Activated effector memory CD4-positive, alpha-beta T cell treated with Interleukin-2 at 50 U/mL for 16 hours (primary cell): ENCODE measurements around the gene GAB2.
"Not testable (repeated sequence)": the region's sequence is repeated elsewhere in the genome, so short reads cannot be mapped to it uniquely, and the experiment has no call there.

Experiments used
- DNase-seq: peaks from one replicate; pipeline ENCODE4 v3.0.0-alpha.2; 2020

The GAB2 gene

DNA sequence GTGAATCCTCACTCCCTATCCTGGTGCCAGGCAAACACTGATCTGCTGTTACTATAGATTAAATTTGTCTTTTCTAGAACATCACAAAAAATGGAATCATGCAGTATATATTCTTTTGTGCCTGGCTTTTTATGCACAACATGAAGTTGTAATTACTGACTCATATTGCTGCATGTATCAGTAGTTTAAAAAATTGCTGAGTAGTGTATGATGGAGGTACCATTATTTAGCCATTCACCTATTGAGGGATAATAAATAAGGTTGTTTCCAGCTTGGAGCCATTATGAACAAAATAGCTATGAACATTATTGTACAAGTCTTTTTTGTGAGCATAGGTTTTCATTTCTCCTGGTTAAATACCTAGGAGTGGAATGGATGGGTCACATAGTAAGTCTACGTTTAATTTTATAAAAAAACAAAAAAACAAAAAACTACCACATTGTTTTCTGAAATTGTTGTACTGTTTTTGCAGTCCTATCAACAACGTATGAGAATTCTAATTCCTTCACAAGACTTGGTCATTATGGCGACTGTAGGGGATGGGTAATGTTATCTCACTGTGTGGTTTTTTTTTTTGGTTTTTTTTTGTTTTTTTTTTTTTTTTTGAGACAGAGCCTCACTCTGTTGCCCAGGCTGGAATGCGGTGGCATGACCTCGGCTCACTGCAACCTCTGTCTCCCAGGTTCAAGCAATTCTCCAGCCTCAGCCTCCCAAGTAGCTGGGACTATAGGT, 117.3 kb downstream of the GAB2 start:
- DNase-seq: no peak

DNA sequence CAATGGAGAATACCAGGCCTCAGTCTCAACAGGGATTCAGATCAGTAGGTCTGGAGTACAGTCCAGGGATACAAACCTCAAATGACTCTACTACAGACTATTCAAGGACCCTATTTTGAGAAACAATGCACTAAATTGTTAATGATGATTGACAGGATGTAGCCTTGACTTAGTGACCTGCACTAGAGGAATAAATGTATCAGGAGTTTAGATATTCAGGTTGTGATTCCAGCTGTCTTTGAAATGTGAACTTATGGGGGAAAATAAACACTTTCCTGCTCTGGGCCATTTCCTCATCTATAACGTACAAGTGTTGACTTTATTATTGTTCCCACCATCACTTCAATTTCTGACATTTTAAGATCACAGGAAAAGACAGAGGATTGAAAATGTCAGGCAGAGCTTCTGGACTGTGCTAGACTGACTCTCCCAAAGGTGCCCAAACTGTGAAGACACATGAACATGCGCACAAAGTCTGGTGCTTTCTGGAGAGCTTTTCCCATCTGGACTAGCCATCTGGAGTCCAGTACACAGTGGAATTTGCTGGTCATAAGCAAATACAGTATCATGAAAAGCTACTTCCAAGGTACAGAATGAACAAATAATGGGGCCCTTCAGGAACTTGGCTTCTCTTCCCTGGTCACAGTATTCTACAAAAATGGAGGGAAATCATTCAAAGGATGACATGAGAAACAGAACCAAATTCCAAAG, 118.5 kb downstream of the GAB2 start:
- no peak for DNase-seq

DNA sequence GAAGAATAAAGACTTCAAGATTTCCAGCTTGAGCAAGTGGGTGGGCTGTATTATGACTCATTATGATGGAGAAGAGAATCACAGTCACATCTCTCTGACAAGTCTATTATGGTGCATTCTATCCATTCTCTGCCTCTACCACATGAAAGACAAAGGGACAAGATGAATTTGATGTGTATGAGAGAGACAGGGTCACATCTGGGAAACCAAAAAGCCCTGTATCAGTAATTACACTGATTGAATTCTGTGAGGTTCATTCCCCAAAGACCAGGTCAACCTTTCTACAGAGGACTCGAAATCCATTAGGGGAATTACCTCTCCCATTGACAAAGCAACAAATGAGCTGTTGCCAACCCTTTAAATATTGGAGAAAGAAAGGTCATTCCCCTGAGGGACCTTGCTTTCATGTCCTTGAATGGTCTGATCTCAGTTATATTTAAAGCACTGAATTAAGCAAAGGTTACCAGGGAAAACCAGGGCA, 119.3 kb downstream of the GAB2 start:
- no peak for DNase-seq

DNA sequence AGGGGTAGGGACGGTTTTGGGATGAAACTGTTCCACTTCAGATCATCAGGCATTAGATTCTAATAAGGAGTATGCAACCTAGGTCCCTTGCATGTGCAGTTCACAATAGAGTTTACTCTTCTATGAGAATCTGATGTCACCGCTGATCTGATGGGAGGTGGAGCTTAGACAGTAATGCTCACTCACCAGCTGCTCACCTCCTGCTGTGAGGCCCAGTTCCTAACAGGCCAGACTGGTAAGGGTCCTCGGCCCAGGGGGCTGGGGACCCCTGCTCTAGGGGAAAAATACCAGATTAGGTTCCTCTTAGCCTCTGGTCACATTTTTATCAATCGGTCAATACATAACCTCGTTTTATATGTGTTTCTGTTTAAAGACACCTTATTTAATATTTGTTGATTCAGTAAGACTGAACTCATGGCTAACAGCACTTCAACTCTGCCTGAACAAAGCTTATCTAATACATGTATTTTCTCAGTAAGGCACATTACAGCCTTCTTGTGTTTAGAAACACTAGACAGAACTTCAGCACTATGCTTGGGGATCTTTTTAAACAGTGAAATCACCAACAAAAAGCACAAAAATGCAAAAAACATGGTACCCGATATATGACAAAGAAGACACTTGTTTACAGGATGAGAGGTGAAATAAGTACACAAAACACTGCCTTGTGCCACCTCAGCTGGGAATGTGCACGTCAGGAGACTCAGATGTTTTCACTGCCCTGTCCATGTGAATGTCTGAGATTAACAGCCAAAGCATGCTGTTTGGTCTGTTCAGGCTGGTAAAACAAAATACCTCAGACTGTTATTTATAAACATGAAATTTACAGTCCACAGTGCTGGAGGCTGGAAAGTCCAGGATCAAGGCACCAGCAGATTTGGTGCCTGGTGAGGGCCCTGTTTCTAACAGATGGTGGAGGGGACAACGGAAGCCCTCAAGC, 121.4 kb downstream of the GAB2 start:
- no peak for DNase-seq

DNA sequence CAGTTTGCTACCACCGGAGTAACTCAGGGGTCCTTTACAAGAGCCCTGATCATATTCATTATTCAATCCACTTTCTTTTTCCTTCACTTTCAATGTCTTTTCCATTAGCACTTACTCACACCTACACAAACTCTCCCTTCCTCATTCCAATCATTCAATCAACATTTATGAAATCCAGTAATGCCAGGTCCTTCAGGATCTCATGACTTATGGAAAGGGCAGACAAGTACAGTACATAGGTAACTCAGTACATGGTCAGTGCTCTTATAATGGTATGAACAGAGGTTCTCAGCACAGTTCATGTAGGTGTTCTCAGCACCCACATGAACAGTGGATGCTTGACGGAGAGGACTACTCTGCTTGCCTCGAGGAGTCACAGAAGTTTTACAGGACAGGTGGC, 122.3 kb downstream of the GAB2 start:
- DNase-seq: no peak

DNA sequence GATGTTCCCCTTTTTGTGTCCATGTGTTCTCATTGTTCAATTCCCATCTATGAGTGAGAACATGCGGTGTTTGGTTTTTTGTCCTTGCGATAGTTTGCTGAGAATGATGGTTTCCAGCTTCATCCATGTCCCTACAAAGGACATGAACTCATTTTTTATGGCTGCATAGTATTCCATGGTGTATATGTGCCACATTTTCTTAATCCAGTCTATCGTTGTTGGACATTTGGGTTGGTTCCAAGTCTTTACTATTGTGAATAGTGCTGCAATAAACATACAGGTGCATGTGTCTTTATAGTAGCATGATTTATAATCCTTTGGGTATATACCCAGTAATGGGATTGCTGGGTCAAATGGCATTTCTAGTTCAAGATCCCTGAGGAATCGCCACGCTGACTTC, 123.5 kb downstream of the GAB2 start:
- not testable (repeated sequence) for DNase-seq

DNA sequence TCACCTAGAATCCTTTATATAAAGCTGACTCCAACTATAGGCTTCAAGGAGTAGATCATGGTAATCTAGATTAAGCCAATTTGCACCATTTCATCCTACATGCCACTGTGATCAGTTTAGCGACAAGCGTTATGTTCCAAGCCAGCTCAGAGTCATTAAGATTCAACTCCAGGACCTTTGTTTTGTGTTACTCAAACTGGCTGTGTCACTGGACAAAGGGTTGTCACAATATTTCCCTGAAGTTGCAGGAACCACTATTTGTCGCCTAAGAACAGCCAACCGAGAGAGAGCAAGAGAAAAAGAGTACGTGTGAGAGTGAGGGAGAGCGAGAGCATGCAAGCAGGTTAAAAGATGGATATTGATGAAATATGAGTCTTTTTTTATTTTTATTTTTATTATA, 124.1 kb downstream of the GAB2 start:
- no peak for DNase-seq

DNA sequence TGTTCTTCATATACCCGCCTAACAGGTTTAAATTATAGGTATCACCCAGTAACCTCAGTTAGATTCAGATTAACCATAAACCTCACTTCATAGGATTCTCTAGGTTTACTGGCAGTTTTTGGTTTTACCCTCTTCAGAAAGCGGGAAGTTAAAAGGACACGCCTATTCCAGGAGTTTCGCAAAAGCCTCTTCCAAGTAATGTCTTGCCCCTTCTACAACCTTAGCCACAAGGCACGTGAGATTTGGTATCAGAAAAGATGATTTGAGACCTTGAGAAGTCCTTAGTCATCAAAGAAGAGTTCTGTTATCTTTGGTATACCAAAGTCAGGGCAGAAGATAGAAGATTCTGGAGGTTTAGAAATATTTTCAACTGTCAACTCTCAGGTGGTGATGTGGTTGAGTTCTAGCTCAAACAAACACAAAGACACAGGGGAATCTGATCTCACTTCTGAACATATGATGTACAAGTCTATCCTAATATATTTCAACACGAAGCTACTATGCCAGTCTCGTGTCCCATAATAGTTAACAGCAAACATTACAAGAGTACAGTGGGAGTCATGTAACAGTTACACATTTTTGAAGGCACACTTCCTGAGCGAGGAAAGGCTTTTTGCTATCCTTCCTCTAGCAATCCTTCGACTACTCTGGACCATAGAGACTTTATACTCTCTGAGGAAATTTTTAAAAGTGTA, 125.4 kb downstream of the GAB2 start:
- peak; percentile 7 for DNase-seq

DNA sequence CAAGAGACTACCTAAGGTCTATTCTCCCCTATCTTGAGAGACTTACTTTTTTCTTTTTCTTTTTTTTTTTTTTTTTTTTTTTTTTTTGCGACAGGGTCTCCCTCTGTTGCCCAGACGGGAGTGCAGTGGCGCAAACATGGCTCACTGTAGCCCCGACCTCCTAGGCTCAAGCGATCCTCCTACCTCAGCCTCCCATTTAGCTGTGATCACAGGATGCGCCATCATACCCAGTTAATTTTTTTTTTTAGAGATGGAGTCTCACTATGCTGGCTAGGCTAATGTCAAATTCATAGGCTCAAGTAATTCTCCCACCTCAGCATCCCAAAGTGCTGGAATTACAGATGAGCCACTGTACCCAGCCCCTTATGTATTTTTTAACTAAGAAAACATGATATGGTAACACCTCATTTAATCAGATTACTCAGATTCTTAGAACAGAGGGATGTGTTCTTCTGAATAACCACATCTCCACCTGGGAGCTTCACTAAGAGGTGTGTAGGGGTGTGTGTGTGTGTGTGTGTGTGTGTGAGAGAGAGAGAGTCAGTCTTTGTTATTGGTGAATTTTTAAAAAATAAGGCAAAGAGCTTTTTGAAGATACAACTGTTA, 126.0 kb downstream of the GAB2 start:
- DNase-seq: no peak

DNA sequence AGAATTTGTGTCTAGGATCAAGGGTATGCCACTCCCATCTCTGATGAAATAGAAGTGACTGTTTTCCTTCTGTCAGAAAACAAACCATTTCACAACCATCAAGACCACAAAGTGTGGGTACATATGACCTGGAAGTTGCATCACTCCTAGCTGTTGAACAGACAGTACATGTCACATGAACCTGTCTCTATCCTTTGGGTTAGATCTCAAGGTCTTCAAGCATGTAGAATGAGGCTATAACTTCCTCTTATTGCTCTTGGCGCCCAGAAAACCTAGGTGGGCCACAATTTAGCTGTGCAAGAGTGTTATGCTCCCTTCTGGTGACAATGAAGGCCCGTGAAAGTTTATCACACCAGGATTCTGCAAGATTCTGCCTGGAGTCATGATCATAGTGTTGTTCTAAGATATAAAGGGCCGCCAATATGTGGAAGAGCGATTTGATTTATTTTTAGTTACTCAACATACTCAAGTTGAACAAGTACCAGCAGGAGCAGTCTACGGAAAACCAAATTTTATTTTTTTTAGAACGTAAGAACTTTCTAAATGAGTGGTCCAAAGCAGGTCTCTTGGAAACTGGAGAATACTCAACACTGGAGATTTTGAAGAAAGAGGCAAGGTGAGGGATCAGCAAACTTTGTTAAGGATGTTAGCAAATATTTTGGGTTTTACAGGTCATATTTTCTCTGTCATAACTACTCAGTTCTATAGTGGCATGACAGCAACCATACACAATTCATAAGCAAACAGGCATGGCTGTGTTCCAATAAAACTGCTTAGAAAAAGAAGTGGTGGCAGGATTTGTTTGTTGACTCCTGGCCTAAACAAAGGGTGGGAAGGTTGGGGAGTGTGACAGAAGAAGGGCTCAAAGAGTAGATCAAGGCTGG, 127.1 kb downstream of the GAB2 start:
- no peak for DNase-seq

DNA sequence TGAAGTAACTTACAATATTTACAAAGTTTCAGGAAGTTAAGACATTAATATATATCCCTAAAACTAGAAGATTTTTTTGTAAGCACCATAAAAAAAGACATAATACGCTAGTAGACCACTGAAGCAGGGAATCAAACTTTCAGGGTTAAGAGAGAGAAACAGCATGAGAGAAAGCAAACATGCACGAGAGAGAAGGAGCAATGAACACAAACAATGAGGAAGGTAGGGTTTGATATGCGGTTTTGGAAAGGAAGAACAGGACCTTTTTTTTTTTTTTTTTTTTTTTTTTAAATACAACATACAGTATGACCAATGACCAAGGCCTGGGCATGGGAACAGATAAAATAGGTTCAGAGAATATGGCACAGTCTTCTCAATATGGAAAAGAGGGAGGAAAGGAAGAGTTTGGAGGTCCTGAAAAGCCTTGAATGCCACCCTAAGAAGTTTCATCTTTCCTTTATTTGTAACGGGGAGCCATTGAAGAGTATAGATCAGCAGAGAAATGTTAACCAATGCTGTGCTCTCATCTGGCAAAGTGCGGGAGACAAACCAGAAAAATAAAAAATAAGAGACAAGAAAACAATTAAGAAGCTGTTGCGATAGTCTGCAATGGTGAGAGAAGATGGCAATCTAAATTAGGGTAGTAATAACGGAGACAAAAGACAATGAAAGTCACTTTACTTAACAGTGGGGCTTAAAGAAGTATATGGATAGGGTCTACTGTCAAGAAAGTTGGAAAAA, 127.9 kb downstream of the GAB2 start:
- no peak for DNase-seq

DNA sequence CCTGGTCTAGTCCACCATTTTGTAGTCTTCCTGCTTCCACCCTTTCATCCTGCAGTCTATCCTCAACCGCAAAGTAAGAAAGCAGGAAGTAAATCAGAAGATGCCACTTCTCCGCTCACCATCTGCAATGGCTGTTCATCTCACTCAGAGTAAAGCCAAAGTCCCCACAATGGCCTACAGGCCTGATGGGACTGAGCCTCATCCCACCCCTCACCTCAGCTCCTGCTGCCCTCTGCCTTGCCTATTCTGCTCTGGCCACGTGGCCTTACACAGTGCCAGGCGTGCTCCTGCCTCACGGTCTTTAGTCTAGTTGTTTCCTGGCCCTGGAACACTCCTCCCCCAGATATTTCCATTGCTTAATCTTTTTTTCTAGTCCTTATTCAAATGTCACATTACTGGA, 133.4 kb downstream of the GAB2 start:
- no peak for DNase-seq

DNA sequence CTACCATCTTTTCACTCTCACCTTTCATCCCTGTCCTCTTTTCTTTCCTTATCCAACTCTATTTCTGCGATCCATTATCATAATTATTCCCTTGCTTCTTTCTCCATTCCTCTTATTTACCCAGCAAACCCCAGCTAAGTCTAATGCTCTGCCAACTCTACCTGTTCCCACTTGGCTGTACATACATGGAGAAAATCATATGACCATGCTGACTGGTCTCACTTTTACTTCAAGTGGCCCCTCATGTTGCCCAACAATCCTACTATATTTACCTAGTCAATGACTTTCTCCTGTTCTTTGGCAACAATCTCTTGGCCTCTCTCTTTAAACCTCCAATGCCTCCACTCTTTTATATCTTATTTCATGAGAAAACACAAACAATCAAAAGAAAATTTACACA, 134.8 kb downstream of the GAB2 start:
- no peak for DNase-seq

DNA sequence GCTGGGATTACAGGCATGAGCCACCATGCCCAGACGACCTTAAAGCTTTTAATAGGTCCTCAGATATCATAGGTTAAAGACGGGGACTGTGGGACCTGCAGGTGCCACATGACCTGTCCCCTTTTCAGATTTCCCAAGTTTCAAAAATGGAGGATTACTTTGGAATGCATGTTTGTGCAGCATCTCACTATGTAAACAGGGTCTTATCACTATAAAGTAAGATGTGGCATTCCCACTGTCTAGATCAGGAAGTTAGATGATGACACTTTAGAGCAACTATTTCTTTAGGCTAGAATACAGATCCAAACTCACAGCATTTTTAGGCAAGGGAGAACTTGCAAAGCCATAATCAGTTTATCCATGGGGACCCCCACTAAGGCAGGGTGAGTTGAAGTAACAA, 136.1 kb downstream of the GAB2 start:
- DNase-seq: no peak

DNA sequence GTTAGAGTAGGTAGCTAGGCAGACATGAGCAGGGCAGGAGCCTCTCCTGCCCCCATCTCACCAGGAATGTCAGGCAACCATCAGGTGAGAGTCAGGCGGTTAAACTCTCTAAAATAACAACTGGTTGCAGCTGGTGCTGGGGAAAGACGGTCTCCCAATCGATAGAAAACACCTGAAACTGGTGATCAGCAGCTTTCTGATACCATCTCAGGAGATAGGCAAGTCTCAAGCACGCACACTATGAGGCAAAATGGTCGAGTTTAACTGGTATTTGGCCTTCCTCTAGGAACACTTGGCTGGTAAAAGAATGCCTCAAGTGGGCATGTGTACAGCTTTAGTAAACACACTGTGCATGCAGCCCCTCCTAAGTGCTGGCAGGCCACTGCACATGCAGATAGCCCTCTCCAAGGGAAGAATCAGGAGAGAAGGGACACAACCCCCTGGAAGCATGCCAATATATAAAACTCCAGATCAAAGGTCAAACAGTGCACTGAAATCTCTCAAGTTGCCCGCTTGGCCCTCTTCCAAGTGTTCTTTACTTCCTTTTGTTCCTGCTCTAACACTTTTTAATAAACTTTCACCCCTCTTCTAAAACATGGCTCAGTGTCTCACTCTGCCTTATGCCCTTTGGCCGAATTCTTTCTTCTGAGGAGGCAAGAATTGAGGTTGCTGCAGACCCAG, 140.2 kb downstream of the GAB2 start:
- no peak for DNase-seq

DNA sequence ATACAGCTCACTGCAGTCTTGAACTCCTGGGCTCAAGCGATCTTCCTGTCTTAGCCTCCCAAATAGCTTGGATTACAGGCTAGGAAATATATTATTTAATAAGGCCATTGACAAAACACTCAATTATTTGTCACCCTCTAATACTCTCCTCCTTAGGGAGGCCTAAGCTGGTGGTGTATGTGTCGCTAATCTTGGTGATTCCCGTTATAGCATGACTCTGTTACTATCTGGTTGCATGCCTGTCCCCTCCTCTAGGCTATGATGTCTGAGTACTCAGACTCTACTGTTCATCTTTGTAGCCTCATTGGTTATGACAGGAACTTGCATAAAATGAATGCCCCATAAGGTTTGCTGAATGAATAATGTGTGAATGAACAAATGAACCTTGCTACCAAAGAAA, 141.3 kb downstream of the GAB2 start:
- no peak for DNase-seq

DNA sequence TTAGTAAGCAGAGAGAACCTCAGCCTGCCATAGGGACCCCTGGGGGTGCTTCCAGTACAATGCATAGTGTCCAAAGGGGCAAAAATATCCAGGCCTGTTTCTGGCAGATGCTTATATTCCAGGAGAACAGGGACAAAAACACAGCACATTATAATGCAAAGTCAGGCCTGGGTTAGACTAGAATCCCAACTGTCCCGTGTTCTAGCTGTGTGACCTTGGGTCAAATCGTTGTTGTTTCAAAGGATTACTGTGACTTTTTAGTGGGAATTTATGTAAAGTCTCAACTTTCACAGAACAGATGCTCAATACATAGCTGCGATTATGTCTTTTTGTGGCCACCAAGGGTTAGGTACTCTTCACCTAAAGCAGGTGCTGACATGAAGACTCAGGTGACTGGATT, 142.9 kb downstream of the GAB2 start:
- DNase-seq: no peak

DNA sequence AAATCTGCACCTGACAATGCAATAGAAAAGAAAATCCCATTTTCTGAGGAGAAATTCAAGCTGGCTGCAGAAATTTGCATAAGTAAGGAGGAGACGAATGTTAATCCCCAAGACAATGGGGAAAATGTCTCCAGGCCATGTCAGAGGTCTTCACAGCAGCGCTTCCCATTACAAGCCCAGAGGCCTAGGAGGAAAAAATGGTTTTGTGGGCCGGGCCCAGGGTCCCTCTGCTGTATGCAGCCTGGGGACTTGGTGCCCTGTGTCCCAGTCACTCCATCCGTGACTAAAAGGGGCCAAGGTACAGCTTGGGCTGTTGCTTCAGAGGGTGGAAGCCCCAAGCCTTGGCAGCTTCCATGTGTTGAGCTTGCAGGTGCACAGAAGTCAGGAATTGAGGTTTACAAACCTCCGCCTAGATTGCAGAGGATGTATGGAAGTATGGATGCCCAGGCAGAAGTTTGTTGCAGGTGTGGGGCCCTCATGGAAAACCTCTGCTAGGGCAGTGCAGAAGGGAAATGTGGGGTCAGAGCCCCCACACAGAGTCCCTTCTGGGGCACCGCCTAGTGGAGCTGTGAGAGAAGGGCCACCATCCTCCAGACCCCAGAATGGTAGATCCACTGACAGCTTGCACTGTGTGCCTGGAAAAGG, 144.9 kb downstream of the GAB2 start:
- not testable (repeated sequence) for DNase-seq

DNA sequence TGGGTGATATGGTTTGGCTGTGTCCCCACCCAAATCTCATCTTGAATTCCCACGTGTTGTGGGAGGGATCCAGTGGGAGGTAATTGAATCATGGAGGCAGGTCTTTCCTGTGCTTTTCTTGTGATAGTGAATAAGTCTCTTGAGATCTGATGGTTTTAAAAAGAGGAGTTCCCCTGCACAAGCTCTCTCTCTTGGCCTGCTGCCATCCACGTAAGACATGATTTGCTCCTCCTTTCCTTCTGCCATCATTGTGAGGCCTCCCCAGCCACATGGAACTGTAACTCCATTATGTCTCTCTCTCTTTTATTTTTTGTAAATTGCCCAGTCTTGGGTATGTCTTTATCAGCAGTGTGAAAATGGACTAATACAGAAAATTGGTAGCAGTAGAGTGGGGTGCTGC, 145.8 kb downstream of the GAB2 start:
- not testable (repeated sequence) for DNase-seq
